H1 (cell line): ENCODE results near the gene FAH. TPM values are rescaled to one million over a fixed set of nuclear protein-coding genes. Genes with fewer than 3 reads are reported as not detected.

Experiments used
- CTCF ChIA-PET: fragments of 300-600 bp; sonication (Branson Sonifier 250); formaldehyde crosslinking; loops from one replicate; lab custom pipeline; 2021; ENCODE audit not compliant: partially characterized antibody; lab: Charles Lee
- POLR2A ChIA-PET: fragments of 300-600 bp; sonication (Branson Sonifier 250); formaldehyde crosslinking; loops from one replicate; lab custom pipeline; 2021; ENCODE audit warnings: inconsistent platforms; ENCODE audit not compliant: partially characterized antibody; lab: Charles Lee
- DNase-seq, 2 experiments: peaks; one replicate each; pipeline versions ENCODE4 v3.0.0 to v3.0.0-alpha.2; 2010 to 2022; ENCODE audit warnings: low spot score in 2 of 2, low read depth in 1 of 2, mixed read lengths in 1 of 2
- FAIRE-seq: peaks from 2 replicates; lab custom pipeline; 2011; peaks lifted over from hg19 to GRCh38; lab: Jason Lieb, UNC
- H2AFZ ChIP-seq: 2 replicates; pipeline ENCODE4 v1.8.1; 2012; ENCODE audit warnings: low read length, inconsistent platforms
- H2AK5ac ChIP-seq: 2 replicates; pipeline ENCODE4 v1.6.1; 2013; ENCODE audit warnings: low read depth, low read length
- H2BK120ac ChIP-seq: replicated peaks from 2 replicates; pipeline ENCODE3; 2013; ENCODE audit warnings: low read depth, low read length, inconsistent platforms
- H2BK12ac ChIP-seq: 2 replicates; pipeline ENCODE4 v1.6.1; 2013; ENCODE audit warnings: low read depth, low read length
- H2BK15ac ChIP-seq: 2 replicates; pipeline ENCODE4 v1.6.1; 2013; ENCODE audit warnings: low read length
- H2BK20ac ChIP-seq: 2 replicates; pipeline ENCODE4 v1.6.1; 2013; ENCODE audit warnings: low read length
- H2BK5ac ChIP-seq: 2 replicates; pipeline ENCODE4 v1.6.1; 2013; ENCODE audit warnings: low read depth, low read length
- H3K14ac ChIP-seq: 2 replicates; pipeline ENCODE4 v1.6.1; 2013; ENCODE audit warnings: inconsistent platforms; ENCODE audit not compliant: insufficient read length
- H3K18ac ChIP-seq: 2 replicates; pipeline ENCODE4 v1.6.1; 2013; ENCODE audit warnings: low read length; ENCODE audit errors: extremely low read depth
- H3K23ac ChIP-seq: 2 replicates; pipeline ENCODE4 v1.6.1; 2013; ENCODE audit warnings: inconsistent platforms; ENCODE audit not compliant: insufficient read length
- H3K23me2 ChIP-seq: 2 replicates; pipeline ENCODE4 v1.6.1; 2013; ENCODE audit warnings: low read depth, low read length
- H3K27ac ChIP-seq: 2 replicates; pipeline ENCODE4 v1.6.1; 2011; ENCODE audit warnings: low read depth, low read length, inconsistent platforms
- H3K27me3 ChIP-seq, 4 experiments: replicated peaks in 1 of 4; 1 replicate in 1 of 4; 2 replicates in 3 of 4; pipeline versions ENCODE4 v1.6.1 to v1.8.1; 2011 to 2013; ENCODE audit warnings: low read length in 3 of 4, mild to moderate bottlenecking in 3 of 4, inconsistent platforms in 2 of 4, mixed read lengths in 2 of 4, moderate library complexity in 1 of 4; ENCODE audit not compliant: control insufficient read depth in 3 of 4, insufficient read depth in 3 of 4; ENCODE audit errors: extremely low read depth in 1 of 4
- H3K36me3 ChIP-seq, 4 experiments: 2 replicates each; pipeline versions ENCODE4 v1.6.1 to v1.8.1; 2011 to 2013; ENCODE audit warnings: mild to moderate bottlenecking in 4 of 4, low read length in 3 of 4, moderate library complexity in 2 of 4, control low read depth in 1 of 4, inconsistent platforms in 1 of 4; ENCODE audit not compliant: insufficient read depth in 4 of 4, control insufficient read depth in 2 of 4
- H3K4ac ChIP-seq: replicated peaks from 2 replicates; pipeline ENCODE3; 2013; ENCODE audit warnings: low read length, low read depth, mixed read lengths, inconsistent platforms; ENCODE audit not compliant: insufficient read length
- H3K4me1 ChIP-seq, 4 experiments: replicated peaks in 1 of 4; 1 replicate in 1 of 4; 2 replicates in 3 of 4; pipeline versions ENCODE4 v1.6.1 to v1.8.1; 2011 to 2013; ENCODE audit warnings: low read length in 3 of 4, inconsistent platforms in 2 of 4, mixed read lengths in 1 of 4; ENCODE audit not compliant: insufficient read depth in 4 of 4, control insufficient read depth in 3 of 4
- H3K4me2 ChIP-seq, 2 experiments: 2 replicates each; pipeline versions ENCODE4 v1.6.1 to v1.8.1; 2011 to 2013; ENCODE audit warnings: low read depth in 2 of 2, low read length in 2 of 2, control low read depth in 1 of 2, inconsistent platforms in 1 of 2, mild to moderate bottlenecking in 1 of 2; ENCODE audit not compliant: insufficient read depth in 1 of 2
- H3K4me3 ChIP-seq, 4 experiments: fragments of 200-600, 300-600 bp in 1 of 4; sonication (generic), shearing (Covaris generic), sonication (Bioruptor Twin) in 1 of 4; 2 replicates each; pipeline versions ENCODE4 v1.5.1 to v1.8.1; 2011 to 2016; ENCODE audit warnings: low read length in 4 of 4, low read depth in 3 of 4, control low read depth in 2 of 4, inconsistent platforms in 2 of 4, mild to moderate bottlenecking in 2 of 4, mixed read lengths in 1 of 4, moderate library complexity in 1 of 4; ENCODE audit not compliant: insufficient read depth in 2 of 4; ENCODE audit errors: extremely low read depth in 1 of 4
- H3K56ac ChIP-seq: replicated peaks from 2 replicates; pipeline ENCODE3; 2013; ENCODE audit warnings: low read depth, mild to moderate bottlenecking, mixed read lengths, low read length, inconsistent platforms; ENCODE audit not compliant: insufficient read length
- H3K79me1 ChIP-seq: 2 replicates; pipeline ENCODE4 v1.6.1; 2013; ENCODE audit warnings: low read depth, low read length, control low read depth
- H3K79me2 ChIP-seq, 2 experiments: 2 replicates each; pipeline versions ENCODE4 v1.6.1 to v1.8.1; 2012 to 2013; ENCODE audit warnings: low read length in 2 of 2, mild to moderate bottlenecking in 2 of 2, inconsistent platforms in 1 of 2; ENCODE audit not compliant: insufficient read depth in 2 of 2, control insufficient read depth in 1 of 2
- H3K9ac ChIP-seq, 4 experiments: replicated peaks in 1 of 4; 1 replicate in 1 of 4; 2 replicates in 3 of 4; pipeline versions ENCODE4 v1.6.1 to v1.8.1; 2011 to 2013; ENCODE audit warnings: low read depth in 3 of 4, low read length in 3 of 4, control low read depth in 2 of 4, mild to moderate bottlenecking in 2 of 4, moderate library complexity in 2 of 4, inconsistent platforms in 1 of 4; ENCODE audit errors: extremely low read depth in 1 of 4
- H3K9me3 ChIP-seq, 2 experiments: 2 replicates each; pipeline versions ENCODE4 v1.6.1 to v1.8.1; 2012 to 2013; ENCODE audit warnings: mild to moderate bottlenecking in 2 of 2, moderate library complexity in 2 of 2, control low read depth in 1 of 2, inconsistent platforms in 1 of 2, low read depth in 1 of 2, low read length in 1 of 2, mixed read lengths in 1 of 2; ENCODE audit not compliant: insufficient read depth in 2 of 2
- H4K20me1 ChIP-seq, 2 experiments: replicated peaks in 1 of 2; 2 replicates each; pipeline versions ENCODE3 to v1.8.1; 2011 to 2013; ENCODE audit warnings: inconsistent platforms in 2 of 2, low read length in 2 of 2, mild to moderate bottlenecking in 1 of 2; ENCODE audit not compliant: insufficient read depth in 2 of 2, control insufficient read depth in 1 of 2
- H4K5ac ChIP-seq: 2 replicates; pipeline ENCODE4 v1.6.1; 2013; ENCODE audit warnings: low read length, low read depth, mixed read lengths, inconsistent platforms; ENCODE audit not compliant: insufficient read length
- H4K8ac ChIP-seq: 2 replicates; pipeline ENCODE4 v1.8.0; 2013; ENCODE audit warnings: mild to moderate bottlenecking, moderate library complexity, low read length, inconsistent platforms; ENCODE audit not compliant: insufficient read depth; ENCODE audit errors: extremely low read depth
- H4K91ac ChIP-seq: replicated peaks from 2 replicates; pipeline ENCODE3; 2013; ENCODE audit warnings: low read length, mixed read lengths, inconsistent platforms; ENCODE audit not compliant: insufficient read length
- ASH2L ChIP-seq: fragments of 200-600, 300-600 bp; sonication (generic); IDR thresholded peaks from one replicate; pipeline ENCODE4 v1.7.1; 2017; ENCODE audit warnings: low read length
- BACH1 ChIP-seq: IDR thresholded peaks from 2 replicates; pipeline ENCODE4 v1.6.1; 2012; ENCODE audit warnings: low read length, improper control_type of control experiment
- CBX8 ChIP-seq: fragments of 300-800, 300-1000 bp; sonication (generic); IDR thresholded peaks from 2 replicates; pipeline ENCODE4 v1.7.1; 2016; ENCODE audit warnings: low read depth, low read length, borderline replicate concordance
- CHD2 ChIP-seq: IDR thresholded peaks from 2 replicates; pipeline ENCODE4 v1.6.1; 2012; ENCODE audit warnings: low read length, improper control_type of control experiment
- CTCF ChIP-seq, 3 experiments: IDR thresholded peaks; 1 replicate in 2 of 3; 2 replicates in 1 of 3; pipeline versions ENCODE4 v1.5.1 to v1.6.1; 2011; ENCODE audit warnings: low read length in 3 of 3, mild to moderate bottlenecking in 3 of 3, inconsistent platforms in 2 of 3, low read depth in 1 of 3, moderate library complexity in 1 of 3; ENCODE audit not compliant: insufficient read depth in 1 of 3; ENCODE audit errors: control extremely low read depth in 1 of 3
- EZH2 ChIP-seq: fragments of 200-600 bp; sonication (generic); IDR thresholded peaks from 2 replicates; pipeline ENCODE4 v1.7.1; 2012; ENCODE audit warnings: low read depth, mild to moderate bottlenecking, moderate library complexity, low read length, inconsistent platforms; ENCODE audit not compliant: severe bottlenecking
- KDM4A ChIP-seq: IDR thresholded peaks from one replicate; pipeline ENCODE4 v1.7.1; 2012; ENCODE audit warnings: low read depth, mild to moderate bottlenecking, moderate library complexity, low read length, inconsistent platforms; ENCODE audit not compliant: severe bottlenecking
- KDM5A ChIP-seq: fragments of 200-600 bp; IDR thresholded peaks from 2 replicates; pipeline ENCODE4 v1.7.1; 2012; ENCODE audit warnings: mild to moderate bottlenecking, low read length, inconsistent platforms, mixed read lengths
- MAX ChIP-seq: IDR thresholded peaks from 2 replicates; pipeline ENCODE4 v1.6.1; 2012; ENCODE audit warnings: inconsistent platforms
- RFX5 ChIP-seq: IDR thresholded peaks from 2 replicates; pipeline ENCODE4 v1.6.1; 2011; ENCODE audit warnings: low read depth, low read length, improper control_type of control experiment, borderline replicate concordance
- SP1 ChIP-seq: IDR thresholded peaks from 2 replicates; pipeline ENCODE4 v1.6.1; 2011; ENCODE audit warnings: low read depth, low read length
- ZNF274 ChIP-seq: IDR thresholded peaks from 2 replicates; pipeline ENCODE4 v1.7.0; 2012; ENCODE audit warnings: low read length, borderline replicate concordance; ENCODE audit errors: extremely low read depth
- WGBS, 2 experiments: shearing (Covaris generic) in 1 of 2; methylation state at CpG; one replicate each; pipeline versions ENCODE4 v1.1.6 to v1.1.7; 2013 to 2015; ENCODE audit warnings: low lambda C conversion rate in 2 of 2, mixed read lengths in 2 of 2, inconsistent platforms in 1 of 2, low coverage in 1 of 2, missing lambda C conversion rate in 1 of 2; ENCODE audit not compliant: insufficient replicate concordance in 2 of 2, insufficient coverage in 1 of 2, insufficient read length in 1 of 2; ENCODE audit errors: extremely low coverage in 1 of 2, missing lambda C conversion rate in 1 of 2; 5-methylcytosine and 5-hydroxymethylcytosine counted together
- polyA plus RNA-seq, 7 experiments: library from polyadenylated mRNA; depleted of rRNA in 3 of 7; stranded (reverse) in 5 of 7; unstranded in 2 of 7; fragments of >200 nt in 5 of 7; fragments of 200-250 nt in 2 of 7; gene quantifications; 1 replicate in 5 of 7; 2 replicates in 1 of 7; 4 replicates in 1 of 7; pipeline versions ENCODE4 v1.2.1 to v1.2.3, GENCODE V29; 2011 to 2013; ENCODE audit warnings: missing spikeins in 2 of 7, mixed read lengths in 2 of 7
- total RNA-seq: library from RNA; stranded (reverse); fragmentation: NEBNext Ultra II Directional; extraction: Animal tissue kit (Norgen Biotek cat#: 25700); gene quantifications from 2 replicates; pipeline ENCODE4 v1.2.1, GENCODE V29; 2021

The FAH gene
- total and polyA plus RNA-seq, 2 of the 8 experiments (the other 6 are each of a cell fraction or from before 2014, with no cell fraction given): 20.0 to 21.7 TPM

GRCh38 chr15:80188251-80188650 lies 35.5 kb downstream of the FAH start:
- H3K4me3 ChIP-seq: no peak overlapping the region
- no peaks in the 10 kb centered on the region for H3K9me3 ChIP-seq
- no peak overlapping the region for H2BK120ac ChIP-seq
- no peak overlapping the region for H2BK5ac ChIP-seq
- H4K91ac ChIP-seq: no peak overlapping the region
- H3K56ac ChIP-seq: no peak overlapping the region
- WGBS, 2 experiments: 65% methylated on average over 2 of the region's 2 CpGs; no CpG with 5 or more reads in 1 of the 2 experiments
- DNase-seq (no peak), FAIRE-seq (no peak)
- H3K27me3 ChIP-seq: no peaks in the 10 kb centered on the region; a peak in 1 of 7 replicates
- H2BK15ac ChIP-seq: 0 out of 2 replicates have a peak overlapping the region, but pooled peaks have one; percentile 23
- no peaks in the 10 kb centered on the region for H4K20me1 ChIP-seq
- no peak overlapping the region for H3K27ac ChIP-seq
- no peak overlapping the region for H3K18ac ChIP-seq
- no peak overlapping the region for H2BK20ac ChIP-seq
- no peak overlapping the region for H3K23ac ChIP-seq
- no peaks in the 10 kb centered on the region for H3K4me1 ChIP-seq
- no peak overlapping the region for H2BK12ac ChIP-seq
- H3K9ac ChIP-seq: no peak overlapping the region
- H4K5ac ChIP-seq: no peak overlapping the region
- CTCF ChIA-PET: interaction anchor here (1.3 to 2.0 kb wide), 3 partner anchors 15 to 120 kb away, joined by 3 to 7 read pairs (median 5); no protein-coding TSS in a partner anchor
- H2AK5ac ChIP-seq: no peak overlapping the region
- H3K79me1 ChIP-seq: no peaks in the 10 kb centered on the region
- peaks cover 0 to 7% (median 2%) of the 10 kb centered on the region in 4 experiments; a peak in 3 of 8 replicates for H3K36me3 ChIP-seq
- H3K4ac ChIP-seq: no peak overlapping the region
- H3K23me2 ChIP-seq: no peaks in the 10 kb centered on the region
- H3K79me2 ChIP-seq: no peaks in the 10 kb centered on the region
- POLR2A ChIA-PET: interaction anchor here (1.0 kb wide), 2 partner anchors 9 kb away, joined by 4 to 5 read pairs; no protein-coding TSS in a partner anchor
- H2AFZ ChIP-seq: no peak overlapping the region
- H3K14ac ChIP-seq: no peak overlapping the region
- H4K8ac ChIP-seq: no peak overlapping the region
- H3K4me2 ChIP-seq: no peak overlapping the region
- TF ChIP-seq KDM4A: no peak
- no peak for TF ChIP-seq ASH2L
- no peak for TF ChIP-seq KDM5A
- peak; percentile 91 for TF ChIP-seq BACH1
- TF ChIP-seq CBX8: no peak
- no peak for TF ChIP-seq SP1
- TF ChIP-seq MAX: no peak
- no peak for TF ChIP-seq CHD2
- TF ChIP-seq RFX5: no peak
- no peak for TF ChIP-seq EZH2
- TF ChIP-seq CTCF (IDR thresholded peaks at IDR 0.05; ENCODE audit: control extremely low read depth in 1 of 3, insufficient read depth in 1 of 3, low read depth in 1 of 3, low read length in 3 of 3): no peak
- no peak for TF ChIP-seq ZNF274
